WERI-Rb-1 (cell line): ENCODE data around the gene GARIN5B.

ENCODE experiments used
- DNase-seq: peaks from one replicate; pipeline ENCODE4 v3.0.0-alpha.2; 2020
- H3K27ac ChIP-seq: fragments of 250-450 bp; sonication (Bioruptor Pico); 2 replicates; pipeline ENCODE4 v1.5.1; 2020; ENCODE audit warnings: mild to moderate bottlenecking, moderate library complexity
- H3K27me3 ChIP-seq: fragments of 250-450 bp; sonication (Bioruptor Pico); 2 replicates; pipeline ENCODE4 v1.5.1; 2021; ENCODE audit warnings: mild to moderate bottlenecking, low read depth, moderate library complexity; ENCODE audit not compliant: insufficient read depth, severe bottlenecking
- H3K36me3 ChIP-seq: fragments of 250-450 bp; sonication (Bioruptor Pico); 2 replicates; pipeline ENCODE4 v1.5.1; 2020; ENCODE audit warnings: mild to moderate bottlenecking, moderate library complexity
- H3K4me3 ChIP-seq: 2 replicates; pipeline ENCODE4 v1.5.1; 2011; ENCODE audit warnings: low read depth, mild to moderate bottlenecking, control low read depth, low read length
- H3K9me3 ChIP-seq: fragments of 250-450 bp; sonication (Bioruptor Pico); 2 replicates; pipeline ENCODE4 v1.5.1; 2021; ENCODE audit warnings: mild to moderate bottlenecking, moderate library complexity; ENCODE audit not compliant: severe bottlenecking
- TF ChIP-seq, protein P1 (sequence below): IDR thresholded peaks from 2 replicates; pipeline ENCODE4 v1.5.1; 2011; ENCODE audit warnings: low read depth, mild to moderate bottlenecking, control low read depth, inconsistent platforms, low read length

Gene GARIN5B

GRCh38 chr19:55321466-55322137 is 41.5 kb downstream of the GARIN5B start:
- no peak overlapping the region for H3K4me3 ChIP-seq

GRCh38 chr19:55320844-55321419 is 42.1 kb downstream of the GARIN5B start:
- H3K4me3 ChIP-seq: no peak overlapping the region
- TF ChIP-seq, protein P1, sequence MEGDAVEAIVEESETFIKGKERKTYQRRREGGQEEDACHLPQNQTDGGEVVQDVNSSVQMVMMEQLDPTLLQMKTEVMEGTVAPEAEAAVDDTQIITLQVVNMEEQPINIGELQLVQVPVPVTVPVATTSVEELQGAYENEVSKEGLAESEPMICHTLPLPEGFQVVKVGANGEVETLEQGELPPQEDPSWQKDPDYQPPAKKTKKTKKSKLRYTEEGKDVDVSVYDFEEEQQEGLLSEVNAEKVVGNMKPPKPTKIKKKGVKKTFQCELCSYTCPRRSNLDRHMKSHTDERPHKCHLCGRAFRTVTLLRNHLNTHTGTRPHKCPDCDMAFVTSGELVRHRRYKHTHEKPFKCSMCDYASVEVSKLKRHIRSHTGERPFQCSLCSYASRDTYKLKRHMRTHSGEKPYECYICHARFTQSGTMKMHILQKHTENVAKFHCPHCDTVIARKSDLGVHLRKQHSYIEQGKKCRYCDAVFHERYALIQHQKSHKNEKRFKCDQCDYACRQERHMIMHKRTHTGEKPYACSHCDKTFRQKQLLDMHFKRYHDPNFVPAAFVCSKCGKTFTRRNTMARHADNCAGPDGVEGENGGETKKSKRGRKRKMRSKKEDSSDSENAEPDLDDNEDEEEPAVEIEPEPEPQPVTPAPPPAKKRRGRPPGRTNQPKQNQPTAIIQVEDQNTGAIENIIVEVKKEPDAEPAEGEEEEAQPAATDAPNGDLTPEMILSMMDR: no peak
- no peaks in the 10 kb centered on the region for H3K36me3 ChIP-seq
- no peak overlapping the region for H3K27ac ChIP-seq
- H3K9me3 ChIP-seq: no peaks in the 10 kb centered on the region
- DNase-seq: no peak
- no peaks in the 10 kb centered on the region for H3K27me3 ChIP-seq

More at GRCh38 chr19:55321466-55322137, 41.5 kb downstream of the GARIN5B start:
- no peaks in the 10 kb centered on the region for H3K9me3 ChIP-seq
- DNase-seq: no peak
- TF ChIP-seq, protein P1: no peak
- H3K27ac ChIP-seq: no peak overlapping the region
- H3K36me3 ChIP-seq: no peaks in the 10 kb centered on the region
- no peaks in the 10 kb centered on the region for H3K27me3 ChIP-seq

DNA sequence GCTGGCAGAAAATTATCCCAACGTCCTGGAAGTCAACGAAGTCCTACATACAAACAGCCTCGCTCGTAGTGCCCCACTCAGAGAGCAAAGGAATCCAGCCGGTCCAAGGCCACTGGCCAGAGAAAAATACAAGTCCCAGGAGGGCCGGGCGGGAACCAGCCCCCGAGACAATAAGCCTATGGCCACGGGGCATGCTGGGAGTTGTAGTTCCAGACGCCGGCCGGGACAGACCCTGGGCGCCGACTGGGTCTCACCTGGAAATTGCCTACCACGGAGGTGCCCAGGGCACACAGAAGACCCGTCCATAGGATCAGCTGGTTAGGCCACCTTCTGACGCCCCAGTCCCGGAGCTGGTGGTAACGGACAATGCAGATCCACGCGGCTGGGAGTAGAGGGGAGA is 43.3 kb downstream of the GARIN5B start:
- no peaks in the 10 kb centered on the region for H3K27me3 ChIP-seq
- no peaks in the 10 kb centered on the region for H3K36me3 ChIP-seq
- no peak overlapping the region for H3K27ac ChIP-seq
- TF ChIP-seq, protein P1: no peak
- DNase-seq: no peak
- H3K4me3 ChIP-seq: no peak overlapping the region
- no peaks in the 10 kb centered on the region for H3K9me3 ChIP-seq

DNA sequence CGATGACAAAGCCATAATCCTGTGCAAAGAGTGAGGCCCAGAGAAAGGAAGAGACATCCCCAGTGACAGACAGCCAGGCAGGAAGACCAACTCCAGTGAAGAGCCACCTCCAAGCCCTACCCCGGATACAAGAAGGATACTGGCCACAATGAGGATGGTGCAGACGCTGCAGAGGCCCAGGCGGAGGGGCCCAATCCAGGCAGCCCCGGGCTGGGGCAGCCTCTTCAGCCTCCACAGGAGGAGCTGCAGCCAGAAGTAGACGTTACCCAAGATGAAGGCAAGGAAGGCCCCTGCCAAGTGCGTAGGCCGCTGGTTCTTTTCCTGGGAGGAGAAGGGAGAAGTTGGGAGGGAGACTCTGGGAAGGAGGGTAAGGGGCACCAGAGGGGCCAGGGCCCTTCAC is 46.4 kb downstream of the GARIN5B start:
- H3K27ac ChIP-seq: no peak overlapping the region
- DNase-seq: no peak
- no peak overlapping the region for H3K4me3 ChIP-seq
- H3K9me3 ChIP-seq: no peaks in the 10 kb centered on the region
- no peaks in the 10 kb centered on the region for H3K27me3 ChIP-seq
- no peaks in the 10 kb centered on the region for H3K36me3 ChIP-seq
- TF ChIP-seq, protein P1: no peak

- Histone ChIP-seq H3K36me3 (no peaks in the 10 kb centered on the region; the same call in 1 of the 2 replicates), H3K27ac (no peak overlapping the region), H3K27me3 (no peaks in the 10 kb centered on the region), H3K4me3 (no peak overlapping the region), H3K9me3 (no peaks in the 10 kb centered on the region)
- DNase-seq: no peak
- TF ChIP-seq, protein P1: no peak
Observed at GRCh38 chr19:55315956-55316525, 47.0 kb downstream of the GARIN5B start.
